Naive thymus-derived CD4-positive, alpha-beta T cell (primary cell): ENCODE measurements around the gene LONRF3. TPM values are rescaled to one million over a fixed set of nuclear protein-coding genes. Genes with fewer than 3 reads are reported as not detected.

Source experiments
- ATAC-seq: fragments of 150-1000 bp; cut with Tn5 transposase; 2 replicates; pipeline ENCODE4 v1.10.0; 2021; ENCODE audit warnings: mild to moderate bottlenecking, moderate library complexity
- CTCF ChIA-PET: fragments of 350-600 bp; sonication (Branson Sonifier 250); formaldehyde crosslinking; loops from one replicate; lab custom pipeline; 2021; ENCODE audit warnings: antibody characterized with exemption; lab: Charles Lee
- POLR2A ChIA-PET: fragments of 350-600 bp; sonication (Branson Sonifier 250); formaldehyde crosslinking; loops from one replicate; lab custom pipeline; 2021; ENCODE audit warnings: antibody characterized with exemption, inconsistent platforms; lab: Charles Lee
- DNase-seq, 9 donors: peaks; one replicate each; pipeline versions ENCODE4 v3.0.0 to v3.0.0-alpha.2; 2020 to 2022; ENCODE audit warnings: mixed read lengths in 1 of 9
- H3K27ac ChIP-seq: one replicate; pipeline ENCODE4 v1.7.0; 2013; ENCODE audit warnings: mild to moderate bottlenecking, low read depth, low read length, moderate library complexity
- H3K27me3 ChIP-seq, 2 donors: one replicate each; pipeline ENCODE4 v1.7.0; 2013; ENCODE audit warnings: low read length in 2 of 2, mild to moderate bottlenecking in 2 of 2, moderate library complexity in 2 of 2; ENCODE audit not compliant: control insufficient read depth in 2 of 2, insufficient read depth in 2 of 2
- H3K36me3 ChIP-seq, 3 experiments: 1 replicate in 2 of 3; 2 replicates in 1 of 3; pipeline ENCODE4 v1.7.0; 2013; ENCODE audit warnings: low read length in 3 of 3, mild to moderate bottlenecking in 3 of 3, moderate library complexity in 1 of 3; ENCODE audit not compliant: insufficient read depth in 3 of 3, control insufficient read depth in 2 of 3
- H3K4me1 ChIP-seq, 2 donors: one replicate each; pipeline ENCODE4 v1.7.0; 2013; ENCODE audit warnings: low read length in 2 of 2, mild to moderate bottlenecking in 2 of 2, moderate library complexity in 1 of 2; ENCODE audit not compliant: control insufficient read depth in 2 of 2, insufficient read depth in 2 of 2
- H3K4me3 ChIP-seq: 2 replicates; pipeline ENCODE4 v1.7.0; 2013; ENCODE audit warnings: mild to moderate bottlenecking, low read length
- H3K9me3 ChIP-seq, 3 experiments: 1 replicate in 2 of 3; 2 replicates in 1 of 3; pipeline ENCODE4 v1.7.0; 2013; ENCODE audit warnings: low read length in 3 of 3; ENCODE audit not compliant: control insufficient read depth in 2 of 3
- H3K27ac Mint-ChIP-seq, 9 donors: one replicate each; pipeline ENCODE4 v1.8.0; 2020 to 2022; ENCODE audit warnings: mixed read lengths in 9 of 9, mild to moderate bottlenecking in 8 of 9, moderate library complexity in 5 of 9, inconsistent platforms in 2 of 9
- H3K27me3 Mint-ChIP-seq, 5 donors: one replicate each; pipeline ENCODE4 v1.8.0; 2021 to 2022; ENCODE audit warnings: mixed read lengths in 5 of 5, mild to moderate bottlenecking in 1 of 5
- H3K36me3 Mint-ChIP-seq, 5 donors: one replicate each; pipeline ENCODE4 v1.8.0; 2020 to 2022; ENCODE audit warnings: mixed read lengths in 5 of 5, mild to moderate bottlenecking in 3 of 5, inconsistent platforms in 1 of 5
- H3K4me1 Mint-ChIP-seq, 7 donors: one replicate each; pipeline ENCODE4 v1.8.0; 2020 to 2022; ENCODE audit warnings: mixed read lengths in 7 of 7, mild to moderate bottlenecking in 3 of 7, inconsistent platforms in 1 of 7
- H3K4me3 Mint-ChIP-seq, 10 donors: one replicate each; pipeline ENCODE4 v1.8.0; 2020 to 2022; ENCODE audit warnings: mild to moderate bottlenecking in 10 of 10, mixed read lengths in 10 of 10, moderate library complexity in 6 of 10, inconsistent platforms in 2 of 10
- H3K9me3 Mint-ChIP-seq, 11 donors: one replicate each; pipeline ENCODE4 v1.8.0; 2020 to 2022; ENCODE audit warnings: mixed read lengths in 11 of 11, mild to moderate bottlenecking in 4 of 11, inconsistent platforms in 1 of 11, moderate library complexity in 1 of 11
- intact Hi-C, 2 donors: fragments of 100-400 bp; cut with micrococcal nuclease; formaldehyde crosslinking; loops; one replicate each; pipeline ENCODE4 v1.15.1; 2023
- polyA plus RNA-seq, 2 donors: library from polyadenylated mRNA; unstranded; fragments of 300-500 nt; fragmentation: Illumina TruSeq; gene quantifications; one replicate each; pipeline ENCODE4 v1.2.3, GENCODE V29; 2021
- total RNA-seq, 6 experiments: library from RNA in 5 of 6; stranded (reverse) in 5 of 6; gene quantifications; 1 replicate in 5 of 6; 2 replicates in 1 of 6; pipeline ENCODE4 v1.2.3 and lab custom pipeline; 2021 to 2026

Gene LONRF3
- total RNA-seq (10 to 100 TPM in 4 of 5 experiments, under 1 TPM in 1; 0.07 to 17.8 (median 11.5) TPM), polyA plus RNA-seq (1 to 10 TPM in 1 of 2 donors, under 1 TPM in 1; 0.89 to 3.8 TPM), total RNA-seq (lab: John Stamatoyannopoulos, UW) (31.5 reads per million, percentile 61 among the genes with 10 or more reads in this experiment)

- Histone ChIP-seq H3K9me3 (no peaks in the 10 kb centered on the region), H3K27ac (peak within 1 kb of the TSS; percentile 74), H3K36me3 (no peaks in the 10 kb centered on the region), H3K4me1 (peaks cover 0 to 3% of the 10 kb centered on the region in 2 donors), H3K4me3 (peak within 1 kb of the TSS; percentile 64), H3K27me3 (no peaks in the 10 kb centered on the region)
- peaks cover 0 to 57% (median 5%) of the 10 kb centered on the region in 5 donors for H3K27me3 Mint-ChIP-seq
- peak within 1 kb of the TSS; percentile 38 to 94 (median 90) for H3K27ac Mint-ChIP-seq
- H3K36me3 Mint-ChIP-seq = no peaks in the 10 kb centered on the region
- H3K4me3 Mint-ChIP-seq = peak within 1 kb of the TSS; percentile 86 to 100 (median 92)
- ChIA-PET POLR2A (interaction anchor here (0.9 to 5.0 kb wide), 5 partner anchors 9 to 151 kb away, joined by 3 to 48 read pairs (median 9); partner anchors contain the start of gene ZCCHC12), CTCF (interaction anchor here (0.5 to 1.6 kb wide), 4 partner anchors 8 to 31 kb away, joined by 3 to 8 read pairs (median 3); no protein-coding TSS in a partner anchor)
- ATAC-seq (peak; percentile 65), DNase-seq (peak; percentile 26 to 71 (median 56))
- intact Hi-C loops = loop anchor here in 1 of 2 donors (2.0 to 10.0 kb wide), 4 partner anchors 129 to 629 kb away; partner anchors contain the start of genes PGRMC1, SLC25A5 and WDR44
- peaks cover 0 to 24% (median 17%) of the 10 kb centered on the region in 7 donors for H3K4me1 Mint-ChIP-seq
- H3K9me3 Mint-ChIP-seq = peaks cover 0 to 3% (median 0%) of the 10 kb centered on the region in 11 donors
Observed at GRCh38 chrX:118974088-118974907, at the start of gene LONRF3. LONRF3 (plus strand) TSS chrX:118974618; CDS start chrX:118974781, 163 bp downstream.

DNA sequence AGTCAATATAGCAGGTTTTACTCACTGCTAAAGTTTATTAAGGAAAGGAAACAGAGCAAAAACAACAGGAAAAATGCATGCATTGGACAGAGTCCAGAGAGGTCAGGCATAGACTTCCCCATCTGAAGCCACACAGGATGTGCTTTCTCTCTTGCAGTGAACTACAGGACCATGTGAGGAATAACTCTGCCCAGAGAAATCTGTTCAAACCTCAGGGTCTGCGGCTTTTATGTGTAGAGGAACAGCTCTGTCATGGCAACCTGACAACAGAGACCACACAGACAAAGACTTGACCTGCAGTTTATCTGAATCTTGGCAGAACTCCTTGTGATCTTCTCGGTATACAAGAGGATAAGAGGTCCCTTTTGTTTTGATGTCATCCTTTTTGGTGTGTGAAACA, 46.3 kb upstream of the LONRF3 start:
- POLR2A ChIA-PET = no interaction called here
- Mint-ChIP-seq H3K4me3 (no peak overlapping the region), H3K9me3 (peaks cover 0 to 1% (median 0%) of the 10 kb centered on the region in 11 donors), H3K27ac (no peak overlapping the region), H3K27me3 (no peaks in the 10 kb centered on the region), H3K36me3 (no peaks in the 10 kb centered on the region), H3K4me1 (no peaks in the 10 kb centered on the region)
- Histone ChIP-seq H3K9me3 (no peaks in the 10 kb centered on the region), H3K4me3 (no peak overlapping the region), H3K27me3 (no peaks in the 10 kb centered on the region), H3K4me1 (no peaks in the 10 kb centered on the region), H3K27ac (no peak overlapping the region), H3K36me3 (no peaks in the 10 kb centered on the region)
- intact Hi-C loops = no loop called here
- DNase-seq (no peak), ATAC-seq (no peak)
- CTCF ChIA-PET = no interaction called here

- Mint-ChIP-seq H3K27me3 (peaks cover 0 to 6% (median 0%) of the 10 kb centered on the region in 5 donors), H3K27ac (no peak overlapping the region), H3K4me3 (no peak overlapping the region), H3K9me3 (peaks cover 0 to 6% (median 2%) of the 10 kb centered on the region in 11 donors), H3K4me1 (peaks cover 0 to 1% (median 0%) of the 10 kb centered on the region in 7 donors), H3K36me3 (peaks cover 0 to 7% (median 0%) of the 10 kb centered on the region in 5 donors)
- intact Hi-C loops = no loop called here
- DNase-seq = no peak
- H3K4me1 ChIP-seq = no peaks in the 10 kb centered on the region
- H3K9me3 ChIP-seq = no peaks in the 10 kb centered on the region
- ATAC-seq = no peak
- H3K36me3 ChIP-seq = no peaks in the 10 kb centered on the region
- ChIA-PET POLR2A (no interaction called here), CTCF (no interaction called here)
- no peak overlapping the region for H3K4me3 ChIP-seq
- H3K27ac ChIP-seq = no peak overlapping the region
- H3K27me3 ChIP-seq = no peaks in the 10 kb centered on the region
Observed at GRCh38 chrX:118935352-118935751, 39.1 kb upstream of the LONRF3 start.

DNA sequence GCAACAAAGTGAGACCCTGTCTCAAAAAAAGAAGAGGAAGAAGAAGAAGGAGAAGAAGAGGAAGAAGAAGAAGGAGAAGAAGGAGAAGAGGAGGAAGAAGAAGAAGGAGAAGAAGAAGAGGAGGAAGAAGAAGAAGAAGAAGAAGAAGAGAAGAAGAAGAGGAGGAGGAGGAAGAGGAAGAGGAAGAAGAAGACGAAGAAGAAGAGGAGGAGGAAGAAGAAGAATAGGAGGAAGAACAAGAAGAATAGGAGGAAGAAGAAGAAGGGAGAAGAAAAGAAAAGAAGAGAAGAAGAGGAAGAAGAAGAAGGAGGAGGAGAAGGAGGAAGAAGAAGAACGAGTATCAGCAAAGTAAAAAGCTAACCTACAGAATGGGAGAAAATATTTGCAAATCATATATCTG, 33.3 kb upstream of the LONRF3 start:
- Mint-ChIP-seq H3K36me3 (no peaks in the 10 kb centered on the region), H3K4me1 (no peaks in the 10 kb centered on the region), H3K27me3 (peaks cover 0 to 11% (median 0%) of the 10 kb centered on the region in 5 donors), H3K4me3 (no peak overlapping the region), H3K9me3 (peaks cover 0 to 4% (median 0%) of the 10 kb centered on the region in 11 donors), H3K27ac (no peak overlapping the region)
- intact Hi-C loops = no loop called here
- Histone ChIP-seq H3K4me3 (no peak overlapping the region), H3K36me3 (no peaks in the 10 kb centered on the region), H3K4me1 (no peaks in the 10 kb centered on the region), H3K27me3 (no peaks in the 10 kb centered on the region), H3K27ac (no peak overlapping the region), H3K9me3 (no peaks in the 10 kb centered on the region)
- DNase-seq (no peak), ATAC-seq (no peak)
- CTCF ChIA-PET = no interaction called here
- POLR2A ChIA-PET = no interaction called here

- H3K9me3 ChIP-seq = no peaks in the 10 kb centered on the region
- Mint-ChIP-seq H3K36me3 (no peaks in the 10 kb centered on the region), H3K27me3 (peaks cover 0 to 7% (median 0%) of the 10 kb centered on the region in 5 donors), H3K4me3 (no peak overlapping the region), H3K27ac (no peak overlapping the region), H3K9me3 (peaks cover 0 to 3% (median 0%) of the 10 kb centered on the region in 11 donors), H3K4me1 (no peaks in the 10 kb centered on the region)
- no peak overlapping the region for H3K27ac ChIP-seq
- ATAC-seq (no peak), DNase-seq (no peak)
- no peaks in the 10 kb centered on the region for H3K4me1 ChIP-seq
- no peaks in the 10 kb centered on the region for H3K27me3 ChIP-seq
- intact Hi-C loops = no loop called here
- no peaks in the 10 kb centered on the region for H3K36me3 ChIP-seq
- CTCF ChIA-PET = no interaction called here
- no peak overlapping the region for H3K4me3 ChIP-seq
- POLR2A ChIA-PET = no interaction called here
Observed at GRCh38 chrX:118943102-118943501, 31.3 kb upstream of the LONRF3 start.

- no peak overlapping the region for H3K4me3 ChIP-seq
- no peaks in the 10 kb centered on the region for H3K9me3 ChIP-seq
- H3K27ac ChIP-seq = no peak overlapping the region
- H3K27me3 ChIP-seq = no peaks in the 10 kb centered on the region
- no peak overlapping the region for H3K4me3 Mint-ChIP-seq
- H3K36me3 ChIP-seq = no peaks in the 10 kb centered on the region
- H3K27ac Mint-ChIP-seq = no peak overlapping the region
- H3K4me1 Mint-ChIP-seq = no peaks in the 10 kb centered on the region
- CTCF ChIA-PET = no interaction called here
- DNase-seq (no peak), ATAC-seq (no peak)
- H3K9me3 Mint-ChIP-seq = peaks cover 0 to 2% (median 0%) of the 10 kb centered on the region in 11 donors
- H3K36me3 Mint-ChIP-seq = no peaks in the 10 kb centered on the region
- intact Hi-C loops = no loop called here
- POLR2A ChIA-PET = no interaction called here
- peaks cover 0 to 4% (median 0%) of the 10 kb centered on the region in 5 donors for H3K27me3 Mint-ChIP-seq
- no peaks in the 10 kb centered on the region for H3K4me1 ChIP-seq
Observed at GRCh38 chrX:118945921-118946320, 28.5 kb upstream of the LONRF3 start.
